HK-2 (cell line): ENCODE measurements around the gene ENPP1.
A peak's percentile ranks its signal among the peaks of the same experiment; 100 is the strongest.

Experiments
- DNase-seq: peaks from one replicate; pipeline ENCODE4 v3.0.0-alpha.2; 2018; ENCODE audit not compliant: unreplicated experiment

Gene ENPP1

DNA sequence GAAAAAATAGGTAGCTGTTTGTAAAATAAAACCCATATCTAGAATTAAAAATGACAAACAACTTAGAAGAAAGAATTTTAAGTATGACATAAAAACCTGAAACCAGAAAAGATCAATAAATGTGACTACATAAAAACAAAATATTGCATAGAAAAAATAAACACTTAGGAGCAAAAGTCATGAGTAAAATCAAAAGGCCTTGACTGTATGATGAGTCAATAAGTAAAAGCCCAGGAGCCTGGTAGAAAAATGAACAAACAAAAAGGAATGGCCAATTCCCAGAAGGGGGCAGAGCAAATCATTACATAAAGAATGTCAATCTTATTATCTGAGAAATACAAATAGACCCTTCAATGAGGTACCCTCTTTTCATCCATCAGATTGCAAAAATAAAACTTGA, 20.7 kb upstream of the ENPP1 start:
- no peak for DNase-seq

- DNase-seq, result no peak
Observed at GRCh38 chr6:131787766-131788712, 19.8 kb upstream of the ENPP1 start.

DNA sequence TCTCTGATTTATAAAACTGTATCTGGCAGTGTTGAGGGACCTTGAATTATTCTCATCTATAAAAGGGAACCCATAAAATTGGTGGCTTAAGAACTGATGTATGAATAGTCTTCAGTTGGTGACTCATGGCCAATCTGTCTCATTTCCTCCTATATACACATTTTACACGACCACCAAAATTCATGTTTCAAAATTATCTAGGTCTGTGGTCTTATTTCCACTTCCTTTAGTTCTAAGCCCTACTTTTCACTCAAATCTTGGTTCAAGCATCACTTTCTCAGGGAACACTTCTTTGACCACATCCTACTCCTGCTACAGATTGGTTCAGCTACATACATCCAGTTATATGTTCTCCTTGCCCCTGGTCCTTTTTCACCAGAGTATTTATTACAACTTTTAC, 18.6 kb upstream of the ENPP1 start:
- DNase-seq, result no peak

GRCh38 chr6:131791476-131791875, 16.3 kb upstream of the ENPP1 start:
- DNase-seq, result no peak

DNA sequence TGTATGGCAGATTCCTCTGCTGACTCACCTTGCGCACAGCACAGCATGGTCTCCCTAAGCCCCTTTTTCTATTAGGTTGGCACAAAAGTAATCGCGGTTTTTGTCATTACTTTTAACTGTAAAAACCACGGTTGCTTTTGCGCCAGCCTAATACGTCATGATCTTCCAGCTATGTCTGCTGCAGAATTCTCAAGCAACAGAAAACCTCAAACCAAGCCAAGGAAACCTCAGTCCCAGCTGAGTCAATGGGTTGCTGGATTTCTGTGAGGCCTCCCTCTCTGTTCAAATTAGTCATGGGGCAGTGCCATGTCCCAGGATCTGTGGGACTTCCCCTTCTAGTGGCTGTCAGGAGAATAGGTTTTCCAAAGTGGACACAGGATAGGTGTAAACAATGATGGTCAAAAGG, 15.7 kb upstream of the ENPP1 start:
- peak; percentile 55 for DNase-seq

- DNase-seq, result no peak
Observed at GRCh38 chr6:131795366-131795765, 12.5 kb upstream of the ENPP1 start.

GRCh38 chr6:131802347-131802746, 5.5 kb upstream of the ENPP1 start:
- no peak for DNase-seq

- DNase-seq, result no peak
Observed at GRCh38 chr6:131803007-131803769, 4.6 kb upstream of the ENPP1 start.

- no peak for DNase-seq
Observed at GRCh38 chr6:131804131-131804530, 3.7 kb upstream of the ENPP1 start.

GRCh38 chr6:131807321-131807643, 538 bp upstream of the ENPP1 start:
- no peak for DNase-seq

GRCh38 chr6:131808460-131809269, 845 bp downstream of the ENPP1 start:
- DNase-seq, result no peak

GRCh38 chr6:131811500-131811899, 3.7 kb downstream of the ENPP1 start:
- DNase-seq, result no peak

- DNase-seq, result no peak
Observed at GRCh38 chr6:131813991-131814390, 6.2 kb downstream of the ENPP1 start.

GRCh38 chr6:131816869-131817268, 9.0 kb downstream of the ENPP1 start:
- no peak for DNase-seq

- no peak for DNase-seq
Observed at GRCh38 chr6:131819572-131820124, 11.8 kb downstream of the ENPP1 start.

DNA sequence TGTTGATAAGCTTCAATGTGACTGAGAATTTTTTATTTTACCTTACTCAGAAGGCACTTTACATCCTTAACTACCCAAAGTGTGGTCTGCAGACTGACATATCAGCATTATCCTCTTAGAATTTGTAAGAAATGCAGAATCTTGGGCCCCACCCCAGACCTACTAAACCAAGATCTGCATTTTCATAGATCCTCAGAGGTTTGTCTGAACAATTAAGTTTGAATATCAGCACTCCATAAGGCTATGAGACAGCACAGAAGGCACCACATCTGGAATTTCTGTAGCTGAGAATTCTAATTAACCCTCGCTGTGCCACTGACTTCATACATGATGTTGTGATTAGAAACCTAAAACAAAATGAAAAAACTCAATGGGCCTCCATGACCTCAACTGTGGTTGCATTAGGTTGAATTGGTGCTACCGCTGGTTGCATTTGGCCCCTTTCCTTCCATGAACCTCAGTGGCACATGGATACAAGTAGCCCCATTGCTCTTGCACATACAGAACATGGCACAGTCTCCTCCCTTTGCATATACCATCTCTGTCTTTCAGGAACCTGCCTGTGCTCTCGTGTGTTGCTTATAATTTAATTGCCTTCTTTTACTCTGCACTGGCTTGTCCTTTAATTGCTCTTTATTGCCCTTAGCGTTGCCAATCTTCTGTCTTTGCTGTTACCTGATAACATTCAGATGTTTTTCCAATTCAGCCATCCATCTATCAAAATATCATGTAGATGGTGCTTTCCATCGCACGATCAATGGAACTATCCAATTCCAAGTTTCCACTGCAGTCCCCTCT, 13.4 kb downstream of the ENPP1 start:
- no peak for DNase-seq

DNA sequence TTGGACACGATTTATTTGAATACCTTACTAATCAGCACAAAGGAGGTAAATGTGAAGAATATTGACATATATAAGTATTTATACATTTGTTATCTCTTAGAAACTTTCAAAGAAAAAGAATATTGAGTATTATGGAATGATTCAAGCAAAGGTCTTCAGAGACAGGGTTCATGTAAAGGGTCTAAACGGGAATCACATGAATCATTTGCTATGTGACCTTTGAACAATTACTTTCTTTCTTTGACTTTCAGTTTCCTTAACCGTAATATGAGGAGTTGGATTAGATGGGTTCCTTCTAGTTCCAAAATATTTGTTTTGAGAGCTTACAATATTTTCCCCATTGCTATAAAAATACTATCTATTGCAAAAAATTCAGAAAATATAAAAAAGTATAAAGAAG, 14.3 kb downstream of the ENPP1 start:
- no peak for DNase-seq

DNA sequence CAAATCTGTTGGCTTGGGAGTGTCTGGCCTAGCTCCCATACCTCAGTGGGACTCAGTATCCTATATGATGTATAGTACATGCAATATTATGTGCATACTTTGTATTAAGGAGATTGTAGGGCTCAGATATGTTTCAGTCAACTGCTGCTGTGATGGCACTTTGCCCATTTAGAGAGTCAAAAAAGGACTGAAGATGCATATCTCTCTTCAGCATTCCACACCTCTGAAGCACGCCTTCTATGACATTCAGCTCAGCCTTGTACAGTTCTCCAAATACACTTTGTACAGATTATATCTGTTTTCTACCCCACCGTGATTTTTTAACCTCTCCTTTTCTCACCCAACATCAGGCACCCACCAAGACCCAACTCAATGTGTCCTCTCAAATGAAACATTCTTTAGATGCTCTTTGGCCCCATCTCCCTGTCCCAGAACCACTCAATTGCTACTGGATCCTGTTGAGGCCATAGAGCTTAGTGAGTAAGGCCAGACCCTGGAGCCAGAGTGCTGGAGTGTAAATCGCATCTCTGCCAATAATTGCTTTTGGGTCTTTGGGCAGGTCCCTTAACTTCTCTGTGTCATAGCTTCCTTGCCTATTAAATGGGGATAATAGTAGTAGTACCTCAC, 15.6 kb downstream of the ENPP1 start:
- no peak for DNase-seq

- DNase-seq, result no peak
Observed at GRCh38 chr6:131825946-131826345, 18.1 kb downstream of the ENPP1 start.

GRCh38 chr6:131828080-131828479, 20.3 kb downstream of the ENPP1 start:
- DNase-seq, result no peak

GRCh38 chr6:131828951-131829350, 21.1 kb downstream of the ENPP1 start:
- DNase-seq, result no peak
